ENCODE results near the gene CCDC69. TPM values are rescaled to one million over a fixed set of nuclear protein-coding genes. Genes with fewer than 3 reads are reported as not detected.

Gene CCDC69
- total RNA-seq, 1 donor from 2014 or later = 109 TPM

GRCh38 chr5:151216781-151217180 is 7.1 kb downstream of the CCDC69 start:
- Mint-ChIP-seq H3K27ac (peak overlapping the region; percentile 94), H3K4me1 (peaks cover 98% of the 10 kb centered on the region), H3K27me3 (no peaks in the 10 kb centered on the region), H3K9me3 (no peaks in the 10 kb centered on the region), H3K36me3 (ENCODE audit: low read depth) (peaks cover 58% of the 10 kb centered on the region), H3K4me3 (peak overlapping the region; percentile 0)
- ChIA-PET CTCF (interaction anchor here (0.8 to 1.0 kb wide), 3 partner anchors 22 to 91 kb away, joined by 3 read pairs; no protein-coding TSS in a partner anchor), POLR2A (interaction anchor here (7.4 kb wide), 1 partner anchor 23 kb away, joined by 104 read pairs; no protein-coding TSS in a partner anchor)
- intact Hi-C loops (cut with micrococcal nuclease) = no loop called here
- DNase-seq (no peak), ATAC-seq (ENCODE audit: low read depth) (no peak)
- TF ChIP-seq CTCF (IDR thresholded peaks at IDR 0.05) = no peak

DNA sequence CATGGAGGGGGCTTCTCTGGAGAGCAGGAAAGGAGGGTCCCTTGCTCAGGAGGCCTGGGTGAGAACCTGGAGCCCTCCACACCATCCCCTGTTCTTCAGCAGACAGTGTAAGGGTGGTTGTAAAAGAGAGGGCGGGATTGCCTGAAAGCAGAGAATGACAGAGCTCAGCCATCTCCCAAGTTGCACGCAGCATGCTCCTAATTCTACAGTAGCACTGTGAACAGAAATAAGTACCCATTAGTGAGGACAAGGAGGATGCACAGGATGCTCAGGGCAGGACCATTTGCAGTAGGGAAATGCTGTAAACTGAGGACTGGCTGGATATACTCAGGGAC is 8.4 kb downstream of the CCDC69 start:
- ChIA-PET POLR2A (interaction anchor here (1.1 to 8.3 kb wide), 12 partner anchors 8 to 804 kb away, joined by 3 to 222 read pairs (median 12); partner anchors contain the start of genes CCDC69 and GM2A), CTCF (interaction anchor here (1.1 to 3.1 kb wide), 5 partner anchors 9 to 89 kb away, joined by 3 to 24 read pairs (median 13); partner anchors contain the start of gene CCDC69)
- no peak for TF ChIP-seq CTCF (IDR thresholded peaks at IDR 0.05)
- H3K27me3 Mint-ChIP-seq = no peaks in the 10 kb centered on the region
- DNase-seq (no peak), ATAC-seq (ENCODE audit: low read depth) (no peak)
- peaks cover 48% of the 10 kb centered on the region for H3K36me3 Mint-ChIP-seq (ENCODE audit: low read depth)
- intact Hi-C loops (cut with micrococcal nuclease) = loop anchor here (2.0 kb wide), 2 partner anchors 59 to 157 kb away; partner anchors contain the start of gene ANXA6
- peak overlapping the region; percentile 66 for H3K4me3 Mint-ChIP-seq
- H3K9me3 Mint-ChIP-seq = no peaks in the 10 kb centered on the region
- H3K4me1 Mint-ChIP-seq = peaks cover 98% of the 10 kb centered on the region
- peak overlapping the region; percentile 94 for H3K27ac Mint-ChIP-seq

DNA sequence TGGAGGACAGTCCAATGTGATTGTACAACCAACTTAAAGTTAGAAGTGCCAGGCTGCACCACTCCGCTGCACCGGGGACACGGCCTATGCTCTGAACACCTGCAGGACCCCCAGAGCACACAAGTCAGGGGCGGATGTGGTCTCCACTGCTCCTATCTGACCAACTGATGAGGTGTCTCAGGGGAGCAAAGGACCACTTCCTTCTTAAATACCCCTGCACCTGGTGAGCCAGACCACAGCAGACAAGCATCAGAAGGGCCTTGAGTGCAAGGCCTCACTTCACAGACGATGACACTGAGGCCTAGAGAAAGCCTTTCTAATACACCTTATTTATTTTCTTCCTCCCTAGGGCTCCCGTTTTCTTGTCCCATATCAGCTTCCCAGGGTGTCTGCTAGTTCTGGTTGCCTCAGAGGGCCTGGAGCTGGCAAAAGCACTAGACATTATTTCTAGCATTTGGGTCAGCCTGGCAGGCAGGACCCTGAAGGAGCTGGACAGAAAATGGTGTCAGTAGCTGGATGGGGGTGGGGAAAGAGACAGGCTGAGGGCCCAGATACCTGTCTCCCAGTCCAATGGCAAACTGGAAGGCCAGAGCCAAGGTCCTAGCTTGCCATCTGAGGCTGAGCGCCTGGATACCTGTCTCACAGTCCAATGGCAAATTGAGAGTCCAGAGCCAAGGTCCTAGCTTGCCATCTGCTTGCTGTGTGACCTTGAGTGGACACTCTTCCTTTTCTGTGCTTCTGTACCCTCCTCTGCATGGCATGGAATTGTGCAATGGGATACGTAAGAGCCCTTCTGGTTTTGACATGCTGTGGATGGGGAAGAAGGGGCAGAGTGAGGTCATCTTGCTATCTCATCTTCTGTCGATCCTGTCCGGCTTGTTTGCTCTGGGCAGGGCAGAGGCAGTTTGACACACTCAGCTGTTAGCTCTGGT is 9.0 kb downstream of the CCDC69 start:
- peak; percentile 59 for ATAC-seq (ENCODE audit: low read depth)

GRCh38 chr5:151213803-151214613 is 9.9 kb downstream of the CCDC69 start:
- peaks cover 40% of the 10 kb centered on the region for H3K36me3 Mint-ChIP-seq (ENCODE audit: low read depth)
- POLR2A ChIA-PET = interaction anchor here (0.5 to 8.3 kb wide), 37 partner anchors 9 to 804 kb away, joined by 3 to 222 read pairs (median 5); partner anchors contain the start of genes ANXA6, CCDC69, GM2A and TNIP1
- intact Hi-C loops (cut with micrococcal nuclease) = loop anchor here (1.0 to 5.0 kb wide), 11 partner anchors 9 to 802 kb away; partner anchors contain the start of genes ANXA6, ATOX1 and CD74
- peak overlapping the region; percentile 66 for H3K4me3 Mint-ChIP-seq
- DNase-seq = peak; percentile 62
- peaks cover 96% of the 10 kb centered on the region for H3K4me1 Mint-ChIP-seq
- peak overlapping the region; percentile 94 for H3K27ac Mint-ChIP-seq
- H3K27me3 Mint-ChIP-seq = no peaks in the 10 kb centered on the region
- TF ChIP-seq CTCF (IDR thresholded peaks at IDR 0.05) = no peak
- CTCF ChIA-PET = interaction anchor here (1.2 to 3.1 kb wide), 8 partner anchors 10 to 102 kb away, joined by 3 to 24 read pairs (median 8); partner anchors contain the start of gene CCDC69
- H3K9me3 Mint-ChIP-seq = no peaks in the 10 kb centered on the region
- peak; percentile 72 for ATAC-seq (ENCODE audit: low read depth)

More for the DNA sequence above, 9.0 kb downstream of the CCDC69 start:
- intact Hi-C loops (cut with micrococcal nuclease) = loop anchor here (1.0 to 5.0 kb wide), 11 partner anchors 8 to 803 kb away; partner anchors contain the start of genes ANXA6, ATOX1 and CD74
- ChIA-PET CTCF (interaction anchor here (1.1 to 3.1 kb wide), 9 partner anchors 9 to 101 kb away, joined by 3 to 24 read pairs (median 5); partner anchors contain the start of gene CCDC69), POLR2A (interaction anchor here (0.6 to 8.3 kb wide), 30 partner anchors 8 to 805 kb away, joined by 3 to 222 read pairs (median 5); partner anchors contain the start of genes ANXA6, CCDC69 and GM2A)
- Mint-ChIP-seq H3K9me3 (no peaks in the 10 kb centered on the region), H3K4me1 (peaks cover 96% of the 10 kb centered on the region), H3K36me3 (ENCODE audit: low read depth) (peaks cover 42% of the 10 kb centered on the region), H3K27ac (peak overlapping the region; percentile 94), H3K27me3 (no peaks in the 10 kb centered on the region), H3K4me3 (peak overlapping the region; percentile 66)
- TF ChIP-seq CTCF (IDR thresholded peaks at IDR 0.05) = no peak
- DNase-seq = peak; percentile 65

Measured in activated B cell treated with CpG ODN at 0.5 μM for 24 hours (primary cell).